ENCODE measurements around the gene GLIS1.

GRCh38 chr1:53505891-53506290 lies 233.1 kb downstream of the GLIS1 start:
- no peak for TF ChIP-seq CTCF (IDR thresholded peaks at IDR 0.05; ENCODE audit: low read depth, low read length, poor library complexity, severe bottlenecking)
- TF ChIP-seq EZH2phosphoT487 (IDR thresholded peaks at IDR 0.05; ENCODE audit: borderline replicate concordance, low read length): no peak

Measured in DOHH2 (cell line).